ENCODE data around the gene TRAPPC5. TPM values are rescaled to one million over a fixed set of nuclear protein-coding genes. Genes with fewer than 3 reads are reported as not detected.

The TRAPPC5 gene
- total and polyA plus RNA-seq, 2 experiments from 2014 or later = 95.9 to 120 TPM

- Histone ChIP-seq H3K9me3 (ENCODE audit: low read depth) (no peaks in the 10 kb centered on the region), H3K4me3 (no peak overlapping the region), H3K27me3 (no peaks in the 10 kb centered on the region), H3K36me3 (peaks cover 6% of the 10 kb centered on the region), H3K4me1 (ENCODE audit: low read depth) (no peaks in the 10 kb centered on the region), H3K27ac (no peak overlapping the region)
- DNase-seq (ENCODE audit: low read depth in 1 of 2, low spot score in 1 of 2) = no peak
- TF ChIP-seq CTCF (IDR thresholded peaks at IDR 0.05; ENCODE audit: low read depth, low read length) = no peak
Observed at GRCh38 chr19:7685546-7686445, 5.2 kb downstream of the TRAPPC5 start.

- no peaks in the 10 kb centered on the region for H3K27me3 ChIP-seq
- no peak overlapping the region for H3K27ac ChIP-seq
- no peak for TF ChIP-seq CTCF (IDR thresholded peaks at IDR 0.05; ENCODE audit: low read depth, low read length)
- no peak for DNase-seq (ENCODE audit: low read depth in 1 of 2, low spot score in 1 of 2)
- peaks cover 6% of the 10 kb centered on the region for H3K36me3 ChIP-seq
- no peaks in the 10 kb centered on the region for H3K9me3 ChIP-seq (ENCODE audit: low read depth)
- H3K4me1 ChIP-seq (ENCODE audit: low read depth) = no peaks in the 10 kb centered on the region
- H3K4me3 ChIP-seq = no peak overlapping the region
Observed at GRCh38 chr19:7687177-7687576, 6.5 kb downstream of the TRAPPC5 start.

DNA sequence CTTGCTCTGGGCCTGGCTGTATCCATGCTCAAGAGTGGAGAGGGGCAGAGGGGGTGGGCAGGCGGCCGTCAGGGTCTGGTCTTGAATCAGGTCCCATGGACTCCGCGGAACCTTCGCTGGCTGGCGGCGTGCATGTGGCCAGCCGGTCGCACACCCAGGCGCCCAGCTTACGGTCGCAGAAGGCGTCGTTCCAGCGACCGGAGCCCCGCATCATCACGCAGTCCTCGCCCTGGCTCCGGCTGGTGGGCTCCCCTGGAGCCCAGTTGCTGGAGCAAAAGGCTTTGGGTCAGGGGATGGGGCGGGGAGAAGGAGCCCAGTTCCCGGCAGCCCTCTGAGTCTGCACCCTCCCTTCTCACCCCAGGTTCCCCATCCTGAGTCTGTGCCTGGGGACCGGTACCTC, 8.5 kb downstream of the TRAPPC5 start:
- no peak overlapping the region for H3K27ac ChIP-seq
- no peaks in the 10 kb centered on the region for H3K4me1 ChIP-seq (ENCODE audit: low read depth)
- no peaks in the 10 kb centered on the region for H3K9me3 ChIP-seq (ENCODE audit: low read depth)
- H3K27me3 ChIP-seq = no peaks in the 10 kb centered on the region
- H3K36me3 ChIP-seq = peaks cover 3% of the 10 kb centered on the region
- no peak for DNase-seq (ENCODE audit: low read depth in 1 of 2, low spot score in 1 of 2)
- no peak overlapping the region for H3K4me3 ChIP-seq
- TF ChIP-seq CTCF (IDR thresholded peaks at IDR 0.05; ENCODE audit: low read depth, low read length) = no peak

- no peaks in the 10 kb centered on the region for H3K4me1 ChIP-seq (ENCODE audit: low read depth)
- H3K36me3 ChIP-seq = no peaks in the 10 kb centered on the region
- H3K9me3 ChIP-seq (ENCODE audit: low read depth) = no peaks in the 10 kb centered on the region
- TF ChIP-seq CTCF (IDR thresholded peaks at IDR 0.05; ENCODE audit: low read depth, low read length) = no peak
- no peak overlapping the region for H3K27ac ChIP-seq
- no peak for DNase-seq (ENCODE audit: low read depth in 1 of 2, low spot score in 1 of 2)
- no peaks in the 10 kb centered on the region for H3K27me3 ChIP-seq
- H3K4me3 ChIP-seq = no peak overlapping the region
Observed at GRCh38 chr19:7690779-7691258, 10.2 kb downstream of the TRAPPC5 start.

DNA sequence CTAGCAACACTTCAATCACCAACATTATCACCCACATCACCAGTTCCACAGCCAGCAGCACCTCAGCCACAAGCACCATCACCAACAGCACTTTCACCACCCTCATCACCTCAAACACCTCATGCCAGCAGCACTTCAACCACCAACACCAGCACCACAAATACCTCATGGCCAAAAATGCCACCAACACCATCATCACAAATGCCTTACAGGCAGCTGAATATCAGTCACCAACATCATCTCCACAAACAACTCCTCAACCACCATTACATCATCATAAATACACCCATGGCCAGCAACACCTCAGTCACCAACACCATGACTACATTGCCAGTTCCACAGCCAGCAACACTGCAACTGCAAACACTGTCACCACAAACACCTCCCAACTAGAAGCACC, 10.9 kb downstream of the TRAPPC5 start:
- Histone ChIP-seq H3K27ac (no peak overlapping the region), H3K36me3 (no peaks in the 10 kb centered on the region), H3K27me3 (no peaks in the 10 kb centered on the region), H3K4me3 (no peak overlapping the region), H3K4me1 (ENCODE audit: low read depth) (no peaks in the 10 kb centered on the region), H3K9me3 (ENCODE audit: low read depth) (no peaks in the 10 kb centered on the region)
- no peak for DNase-seq (ENCODE audit: low read depth in 1 of 2, low spot score in 1 of 2)
- no peak for TF ChIP-seq CTCF (IDR thresholded peaks at IDR 0.05; ENCODE audit: low read depth, low read length)

Data from cardiac muscle cell (in vitro differentiated cells and primary cell).